KMS-11 (cell line): ENCODE data around the gene FOXO6.

Experiments used
- H2AFZ ChIP-seq: fragments of 200-600 bp; sonication (generic); 2 replicates; pipeline ENCODE4 v1.6.1; 2016; ENCODE audit warnings: antibody characterized with exemption, mixed run types, low read depth
- H3K27ac ChIP-seq: fragments of 200-600 bp; sonication (generic); 2 replicates; pipeline ENCODE4 v1.6.1; 2016; ENCODE audit warnings: mild to moderate bottlenecking, mixed run types
- H3K27me3 ChIP-seq: fragments of 200-600 bp; sonication (generic); 2 replicates; pipeline ENCODE4 v1.6.1; 2017; ENCODE audit warnings: mild to moderate bottlenecking, low read depth, mixed run types, moderate library complexity; ENCODE audit not compliant: insufficient read depth
- H3K36me3 ChIP-seq: fragments of 200-600 bp; sonication (generic); 2 replicates; pipeline ENCODE4 v1.6.1; 2017; ENCODE audit warnings: mild to moderate bottlenecking, mixed run types; ENCODE audit not compliant: insufficient read depth
- H3K4me1 ChIP-seq: fragments of 200-600 bp; sonication (generic); 2 replicates; pipeline ENCODE4 v1.6.1; 2016; ENCODE audit warnings: mild to moderate bottlenecking, low read depth, mixed run types; ENCODE audit not compliant: poor library complexity, severe bottlenecking
- H3K4me2 ChIP-seq: fragments of 200-600 bp; sonication (generic); 2 replicates; pipeline ENCODE4 v1.7.0; 2016; ENCODE audit warnings: mild to moderate bottlenecking, mixed run types
- H3K4me3 ChIP-seq: fragments of 200-600 bp; sonication (generic); IDR thresholded peaks from 2 replicates; pipeline ENCODE4 v1.6.1; 2017; ENCODE audit warnings: low read depth, low read length, mixed read lengths; ENCODE audit not compliant: insufficient read depth
- H3K79me2 ChIP-seq: fragments of 200-600 bp; sonication (generic); 2 replicates; pipeline ENCODE4 v1.6.1; 2016; ENCODE audit warnings: low read depth, mixed run types; ENCODE audit not compliant: insufficient read depth
- H3K9ac ChIP-seq: fragments of 200-600 bp; sonication (generic); 2 replicates; pipeline ENCODE4 v1.6.1; 2016; ENCODE audit warnings: mild to moderate bottlenecking, mixed run types
- H4K20me1 ChIP-seq: fragments of 200-600 bp; sonication (generic); 2 replicates; pipeline ENCODE4 v1.6.1; 2016; ENCODE audit warnings: mild to moderate bottlenecking, mixed run types; ENCODE audit not compliant: insufficient read depth
- CTCF ChIP-seq: fragments of 200-600 bp; sonication (generic); conservative IDR thresholded peaks from 2 replicates; pipeline ENCODE4 v1.6.1; 2017; ENCODE audit warnings: low read depth, mild to moderate bottlenecking, antibody characterized with exemption, low read length, moderate library complexity, mixed read lengths

Gene FOXO6

GRCh38 chr1:41420860-41421259 lies 59.6 kb downstream of the FOXO6 start:
- no peak for TF ChIP-seq CTCF
- Histone ChIP-seq H2AFZ (no peak overlapping the region), H3K79me2 (no peaks in the 10 kb centered on the region), H3K36me3 (no peaks in the 10 kb centered on the region), H3K4me1 (no peaks in the 10 kb centered on the region), H3K27ac (no peak overlapping the region), H3K4me3 (no peak overlapping the region), H3K9ac (no peak overlapping the region), H3K27me3 (no peaks in the 10 kb centered on the region), H4K20me1 (no peaks in the 10 kb centered on the region), H3K4me2 (no peak overlapping the region)

- Histone ChIP-seq H3K4me3 (no peak overlapping the region), H3K4me2 (no peak overlapping the region), H3K4me1 (no peaks in the 10 kb centered on the region), H4K20me1 (no peaks in the 10 kb centered on the region), H3K79me2 (no peaks in the 10 kb centered on the region), H3K36me3 (no peaks in the 10 kb centered on the region), H3K27me3 (no peaks in the 10 kb centered on the region), H3K9ac (no peak overlapping the region), H2AFZ (no peak overlapping the region), H3K27ac (no peak overlapping the region)
- TF ChIP-seq CTCF: no peak
Observed at GRCh38 chr1:41422306-41422705, 61.1 kb downstream of the FOXO6 start.

- no peaks in the 10 kb centered on the region for H3K79me2 ChIP-seq
- no peaks in the 10 kb centered on the region for H3K27me3 ChIP-seq
- no peak overlapping the region for H3K9ac ChIP-seq
- no peak overlapping the region for H3K27ac ChIP-seq
- H3K4me1 ChIP-seq: no peaks in the 10 kb centered on the region
- no peak overlapping the region for H3K4me3 ChIP-seq
- H3K36me3 ChIP-seq: no peaks in the 10 kb centered on the region
- no peak for TF ChIP-seq CTCF
- no peak overlapping the region for H3K4me2 ChIP-seq
- no peak overlapping the region for H2AFZ ChIP-seq
- no peaks in the 10 kb centered on the region for H4K20me1 ChIP-seq
Observed at GRCh38 chr1:41423511-41424191, 62.4 kb downstream of the FOXO6 start.

GRCh38 chr1:41424581-41425118 lies 63.4 kb downstream of the FOXO6 start:
- Histone ChIP-seq H4K20me1 (no peaks in the 10 kb centered on the region), H3K4me2 (no peak overlapping the region), H3K9ac (no peak overlapping the region), H3K79me2 (no peaks in the 10 kb centered on the region), H3K36me3 (no peaks in the 10 kb centered on the region), H3K4me3 (no peak overlapping the region), H3K27me3 (no peaks in the 10 kb centered on the region), H3K4me1 (peaks cover 7% of the 10 kb centered on the region), H3K27ac (no peak overlapping the region), H2AFZ (no peak overlapping the region)
- TF ChIP-seq CTCF: no peak
